ENCODE data around the gene ERICH6B.
"Not testable (repeated sequence)": the region's sequence is repeated elsewhere in the genome, so short reads cannot be mapped to it uniquely, and the experiment has no call there.

ERICH6B gene

GRCh38 chr13:45615501-45616101 lies at the start of gene ERICH6B:
Gene ERICH6B (minus strand): TSS chr13:45615739. CDS start chr13:45597005, 18,734 bp downstream.
- DNase-seq = no peak

GRCh38 chr13:45662903-45663302 lies 47.4 kb upstream of the ERICH6B start:
- DNase-seq = not testable (repeated sequence)

DNA sequence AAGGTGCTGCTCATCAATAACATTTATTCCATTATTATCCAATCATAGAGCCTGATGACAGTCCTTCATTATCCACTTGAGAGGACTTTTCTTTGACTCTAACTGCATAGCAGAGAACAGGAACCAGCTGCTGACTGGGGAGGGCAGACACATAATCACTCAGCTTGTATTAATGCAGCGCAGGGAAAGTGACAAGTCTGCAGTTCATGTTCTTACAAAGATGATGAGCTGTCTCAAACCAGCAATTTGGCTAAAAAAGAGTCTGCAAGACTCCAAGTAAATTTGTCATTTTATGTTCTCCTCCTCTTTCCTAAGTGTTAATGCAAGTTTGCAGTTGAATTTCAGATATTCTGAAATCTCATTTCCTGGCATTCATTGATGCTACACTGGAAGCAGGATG lies 46.6 kb upstream of the ERICH6B start:
- no peak for DNase-seq

DNA sequence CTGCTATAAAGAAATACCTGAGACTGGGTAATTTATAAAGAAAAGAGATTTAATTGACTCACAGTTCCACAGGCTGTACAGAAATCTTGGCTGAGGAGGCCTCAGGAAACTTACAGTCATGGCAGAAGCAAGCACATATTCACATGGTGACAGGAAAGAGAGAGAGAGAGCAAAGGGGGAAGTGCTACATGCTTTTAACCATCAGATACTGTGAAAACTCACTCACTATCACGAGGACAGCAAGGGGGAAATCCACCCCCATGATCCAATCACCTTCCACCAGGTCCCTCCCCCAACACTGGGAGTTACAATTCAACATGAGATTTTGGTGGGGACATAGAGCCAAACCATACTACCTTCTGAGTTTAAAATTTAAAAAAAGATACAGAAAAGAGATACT lies 44.9 kb upstream of the ERICH6B start:
- DNase-seq = not testable (repeated sequence)

DNA sequence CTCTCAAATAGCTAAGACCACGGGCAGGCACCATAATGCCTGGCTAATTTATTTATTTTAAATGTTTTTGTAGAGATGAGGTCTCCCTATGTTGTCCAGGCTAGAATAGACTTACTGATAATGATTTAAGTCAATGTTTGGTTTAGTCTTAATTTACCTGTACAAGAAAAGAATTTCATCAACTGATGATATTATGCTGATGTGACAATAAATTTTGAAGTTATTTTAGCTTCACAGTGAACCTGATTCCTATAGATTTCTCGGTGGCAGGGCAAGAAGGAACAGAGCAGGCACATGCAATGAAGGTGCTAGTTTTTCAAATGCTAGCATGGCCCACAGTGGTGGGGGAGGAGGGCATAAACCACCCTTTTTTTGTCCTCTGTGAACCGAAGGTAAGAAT lies 44.0 kb upstream of the ERICH6B start:
- no peak for DNase-seq

DNA sequence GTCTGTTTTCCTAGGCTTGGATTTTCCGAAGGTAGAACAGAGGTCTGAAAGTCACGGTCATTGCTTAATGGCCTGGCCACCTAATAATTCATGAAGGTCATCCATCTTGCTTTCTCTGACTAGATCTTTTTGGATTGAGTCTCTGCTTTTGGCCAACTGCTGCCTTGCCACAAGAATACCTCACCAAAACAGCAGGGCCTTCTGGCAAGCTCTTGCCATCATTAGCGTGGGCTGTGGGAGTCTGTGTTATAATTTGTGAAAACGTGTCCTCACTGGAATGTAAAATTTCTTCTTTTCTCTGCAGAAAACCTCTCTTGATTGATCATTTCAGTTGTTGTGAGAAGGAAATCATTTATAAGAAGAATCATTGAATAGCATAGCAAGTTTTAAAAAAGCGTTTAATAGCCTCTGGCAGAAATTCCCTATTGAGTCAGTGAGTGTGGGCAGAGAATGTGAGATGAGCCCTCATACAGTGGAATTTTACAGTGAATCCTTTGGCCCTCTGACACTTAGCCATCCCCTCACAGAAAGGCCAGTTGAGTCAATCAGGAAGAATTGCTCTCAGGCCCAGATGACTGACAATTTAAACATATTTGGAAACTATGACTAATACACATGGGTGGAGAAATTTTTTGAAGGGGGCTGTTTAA lies 43.2 kb upstream of the ERICH6B start:
- DNase-seq = no peak

GRCh38 chr13:45654633-45655349 lies 39.3 kb upstream of the ERICH6B start:
- DNase-seq = no peak

GRCh38 chr13:45645263-45645662 lies 29.7 kb upstream of the ERICH6B start:
- DNase-seq = not testable (repeated sequence)

DNA sequence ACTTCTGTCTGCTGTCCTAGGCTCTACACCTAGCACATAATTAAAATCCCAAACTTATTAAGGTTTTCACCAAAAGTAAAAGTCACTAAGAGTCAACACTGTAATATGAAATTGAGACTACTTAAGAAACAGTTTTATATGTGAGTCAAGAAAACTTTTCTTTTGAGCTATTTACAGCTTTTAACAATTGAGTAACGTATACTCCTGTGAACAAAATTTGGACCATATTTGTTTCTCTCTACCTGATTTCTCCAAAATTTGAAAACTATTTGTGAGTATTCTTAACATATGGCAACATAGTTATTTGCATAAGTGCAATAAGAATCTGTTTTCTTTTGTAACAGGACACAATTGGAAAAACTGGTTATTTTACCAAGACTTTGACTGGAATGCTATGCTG lies 26.6 kb upstream of the ERICH6B start:
- DNase-seq = not testable (repeated sequence)

- DNase-seq = not testable (repeated sequence)
Observed at GRCh38 chr13:45635291-45635690, 19.8 kb upstream of the ERICH6B start.

DNA sequence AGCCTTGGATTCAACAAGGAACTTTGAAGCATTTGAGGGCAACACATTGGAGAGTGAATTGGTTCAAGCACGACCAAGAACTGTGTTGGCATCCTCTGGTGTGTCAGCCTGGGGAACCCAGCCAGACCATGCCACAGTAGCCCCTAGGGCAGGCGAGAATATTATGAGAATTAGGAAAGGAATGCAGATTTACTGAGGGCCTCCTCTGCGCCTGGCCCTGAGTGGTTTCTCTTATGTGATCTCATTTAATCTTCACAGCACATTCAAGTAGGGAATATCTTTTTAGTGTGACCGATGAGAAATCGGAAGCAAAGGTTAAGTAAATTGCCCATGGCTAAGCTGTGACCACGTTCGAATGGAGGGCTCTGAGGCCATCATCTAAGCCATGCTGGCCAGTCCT lies 15.3 kb upstream of the ERICH6B start:
- no peak for DNase-seq

DNA sequence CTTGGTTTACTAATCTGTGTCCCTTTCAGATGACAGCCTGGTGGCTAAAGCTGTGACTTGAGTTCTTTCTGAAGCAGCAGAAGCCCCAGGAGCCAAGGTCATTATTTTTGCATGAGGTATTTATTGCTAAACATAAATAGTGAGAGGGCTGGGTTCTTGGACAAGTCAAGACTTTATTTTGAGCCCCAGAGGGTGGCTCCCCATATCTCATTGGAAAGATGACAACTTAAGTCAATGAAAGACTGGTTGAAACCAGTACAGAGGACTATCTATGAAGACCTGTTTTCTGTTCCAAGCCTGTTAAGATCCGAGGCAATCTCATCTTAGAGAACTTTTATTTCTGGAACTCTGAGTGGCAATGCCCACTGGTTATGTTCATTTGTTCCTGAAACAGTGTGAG lies 14.4 kb upstream of the ERICH6B start:
- no peak for DNase-seq

- no peak for DNase-seq
Observed at GRCh38 chr13:45628094-45628493, 12.6 kb upstream of the ERICH6B start.

DNA sequence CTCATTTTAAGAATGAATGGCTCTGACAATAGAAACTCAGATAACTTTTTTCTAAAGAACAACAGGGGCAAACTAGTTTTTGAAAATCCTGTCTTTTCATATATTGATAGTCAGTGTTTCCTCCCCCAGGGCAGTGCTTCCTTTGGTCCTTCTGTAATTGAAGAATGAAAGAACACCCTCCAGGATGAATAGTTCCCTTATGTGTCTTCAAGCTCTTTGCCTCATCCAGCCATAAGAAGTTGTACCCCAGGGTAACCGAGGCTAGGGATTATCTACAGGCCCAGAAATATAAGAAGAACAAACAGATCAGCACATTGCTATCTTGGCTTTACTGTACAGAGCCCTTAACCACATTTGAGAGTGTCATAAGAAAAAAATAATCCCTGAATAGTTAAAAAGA lies 12.1 kb upstream of the ERICH6B start:
- no peak for DNase-seq

DNA sequence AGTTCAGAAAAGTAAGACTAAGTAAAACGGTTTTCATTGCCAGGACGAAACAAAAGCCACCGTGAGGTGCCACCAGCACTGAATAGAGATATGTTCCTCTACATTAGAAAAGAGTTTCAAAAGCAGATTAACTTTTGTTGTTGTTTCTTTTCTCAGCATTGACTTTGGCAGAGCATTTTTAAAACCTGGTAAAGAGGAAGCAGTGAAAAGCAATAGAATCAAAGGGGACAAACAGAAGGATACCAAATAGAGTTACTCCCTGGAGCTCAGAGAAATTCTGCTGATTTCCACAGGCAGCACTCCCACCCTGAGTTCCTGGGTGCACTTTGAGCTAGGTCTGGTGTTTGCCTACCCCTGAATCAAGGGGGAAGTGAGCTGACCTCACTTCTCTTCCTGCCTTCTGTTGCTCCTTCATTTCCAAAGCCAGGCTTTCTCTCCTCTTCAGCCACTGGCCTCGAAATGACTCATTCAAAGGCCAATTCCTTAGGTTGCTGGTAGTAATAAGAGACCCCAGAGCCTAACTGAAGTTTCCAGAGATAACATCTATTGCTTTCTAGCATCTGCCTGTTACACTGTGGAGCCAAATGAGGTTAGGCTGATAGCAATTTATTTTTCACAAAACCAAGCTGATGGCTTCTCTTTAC lies 11.3 kb upstream of the ERICH6B start:
- no peak for DNase-seq

- DNase-seq = peak; percentile 27
Observed at GRCh38 chr13:45623516-45624090, 8.1 kb upstream of the ERICH6B start.

DNA sequence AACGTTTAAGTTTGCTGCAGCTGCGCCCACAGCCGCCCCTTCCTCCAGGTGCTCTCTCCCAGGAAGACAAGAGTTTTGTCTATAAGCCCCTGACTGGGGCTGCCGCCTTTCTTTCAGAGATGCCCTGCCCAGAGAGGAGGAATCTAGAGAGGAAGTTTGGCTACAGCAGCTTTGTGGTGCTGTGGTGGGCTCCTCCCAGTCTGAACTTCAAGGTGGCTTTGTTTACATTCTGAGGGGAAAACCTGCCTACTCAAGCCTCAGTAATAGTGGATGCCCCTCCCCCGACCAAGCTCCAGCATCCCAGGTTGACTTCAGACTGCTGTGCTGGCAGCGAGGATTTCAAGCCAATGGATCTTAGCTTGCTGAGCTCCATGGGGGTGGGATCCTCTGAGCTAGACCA lies 6.4 kb upstream of the ERICH6B start:
- DNase-seq = no peak

DNA sequence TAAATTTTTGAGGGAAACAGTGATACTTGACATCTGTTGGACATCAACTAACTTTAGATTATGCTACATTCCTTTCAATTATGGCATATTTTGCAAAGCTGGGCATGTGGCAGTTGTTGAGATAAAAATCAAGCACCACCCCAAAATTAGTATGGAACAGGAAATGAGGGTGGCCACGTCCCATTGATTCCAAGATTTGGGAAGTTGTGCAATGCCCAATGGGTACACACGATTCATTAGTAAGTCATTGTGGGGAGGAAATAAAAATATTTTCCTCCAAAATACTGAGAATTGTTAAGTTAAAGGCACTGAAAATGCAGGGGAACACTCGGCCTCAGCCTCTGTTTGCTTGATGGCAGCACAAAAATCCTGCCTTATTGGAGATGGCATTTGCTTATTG lies 7.6 kb downstream of the ERICH6B start:
- DNase-seq = no peak

GRCh38 chr13:45604892-45605291 lies 10.6 kb downstream of the ERICH6B start:
- DNase-seq = no peak

DNA sequence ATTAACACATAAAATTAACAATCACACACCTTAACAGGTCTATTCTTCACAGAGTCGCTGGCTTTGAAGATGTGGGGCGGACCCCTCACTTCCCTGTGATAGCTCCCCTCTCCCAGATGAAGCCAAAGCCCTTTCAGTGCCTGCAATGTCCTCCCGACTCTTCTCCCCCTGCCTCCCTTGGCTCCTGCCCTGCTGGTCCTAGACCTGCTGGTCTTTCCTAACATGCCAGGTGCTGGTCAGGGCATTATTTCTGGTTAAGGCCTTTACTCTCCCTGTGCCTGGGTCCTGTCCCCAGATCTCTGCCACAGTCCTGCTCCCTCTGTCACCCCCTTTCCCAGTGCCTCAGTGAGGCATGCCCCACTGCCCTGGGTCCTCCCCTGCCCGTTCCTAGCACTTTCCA lies 12.2 kb downstream of the ERICH6B start:
- DNase-seq = no peak

DNA sequence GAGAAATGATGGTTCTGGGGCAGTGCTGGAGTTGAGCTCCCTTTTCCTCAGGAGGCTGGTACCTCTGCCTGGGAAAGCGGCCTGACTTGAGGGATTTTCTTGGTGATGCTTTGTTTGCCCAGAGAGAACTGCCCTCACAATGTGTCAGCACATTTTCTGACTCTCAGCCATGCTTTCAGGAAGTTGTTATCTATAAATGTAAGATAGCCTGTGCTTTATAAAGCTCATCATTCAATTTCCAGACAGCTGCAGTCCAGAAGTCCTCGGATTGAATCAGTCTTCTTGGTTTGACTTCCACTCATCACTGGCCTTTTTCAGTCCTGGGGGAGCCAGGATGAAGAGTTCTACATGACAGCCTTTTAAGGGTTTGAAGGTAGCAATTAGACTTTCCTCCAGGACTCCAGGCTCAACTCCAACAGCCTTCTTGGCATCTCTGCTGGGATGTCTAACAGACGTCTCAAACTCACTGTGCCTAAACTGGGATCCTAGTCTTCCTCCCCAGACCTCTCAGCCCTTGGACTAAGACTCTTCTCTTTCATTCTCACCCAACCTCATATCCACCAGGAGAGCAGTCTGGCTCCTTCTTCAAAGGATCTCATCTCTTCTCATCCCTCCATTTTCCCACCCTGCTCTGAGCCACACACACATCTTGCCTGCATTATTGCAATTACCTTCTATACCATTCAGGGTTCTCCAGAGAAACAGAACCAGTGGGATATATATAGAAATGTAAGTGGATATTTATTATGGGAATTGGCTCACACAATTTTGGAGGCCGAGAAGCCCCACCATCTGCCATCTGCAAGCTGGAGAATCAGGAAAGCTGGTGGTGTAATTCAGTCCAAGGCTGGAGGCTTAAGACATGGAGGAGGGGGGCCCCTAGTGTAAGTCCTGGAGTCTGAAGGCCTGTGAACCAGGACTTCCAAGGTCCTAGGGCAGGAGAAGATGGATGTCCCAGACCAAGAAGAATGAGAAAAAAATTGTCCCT lies 13.1 kb downstream of the ERICH6B start:
- no peak for DNase-seq

GRCh38 chr13:45601680-45602079 lies 13.9 kb downstream of the ERICH6B start:
- DNase-seq = no peak
